GM13976 (cell line): Measurements from ENCODE around the gene MVB12B.

Experiments used
- DNase-seq: peaks from one replicate; pipeline ENCODE4 v3.0.0; 2012; ENCODE audit warnings: low spot score
- in situ Hi-C: fragments of 300-500 bp; cut with MboI; formaldehyde crosslinking; loops from one replicate; pipeline ENCODE4 v1.12.0; 2022; ENCODE audit warnings: low sequenced_read_pairs, mixed read lengths, inconsistent platforms; ENCODE audit not compliant: unreplicated experiment
- TF ChIP-seq, protein P1 (sequence below): IDR thresholded peaks from 2 replicates; pipeline ENCODE4 v1.5.1; 2012; ENCODE audit warnings: borderline replicate concordance, mild to moderate bottlenecking; ENCODE audit not compliant: insufficient read depth; ENCODE audit errors: extremely low read depth, missing control alignments, control extremely low read depth

Gene MVB12B

DNA sequence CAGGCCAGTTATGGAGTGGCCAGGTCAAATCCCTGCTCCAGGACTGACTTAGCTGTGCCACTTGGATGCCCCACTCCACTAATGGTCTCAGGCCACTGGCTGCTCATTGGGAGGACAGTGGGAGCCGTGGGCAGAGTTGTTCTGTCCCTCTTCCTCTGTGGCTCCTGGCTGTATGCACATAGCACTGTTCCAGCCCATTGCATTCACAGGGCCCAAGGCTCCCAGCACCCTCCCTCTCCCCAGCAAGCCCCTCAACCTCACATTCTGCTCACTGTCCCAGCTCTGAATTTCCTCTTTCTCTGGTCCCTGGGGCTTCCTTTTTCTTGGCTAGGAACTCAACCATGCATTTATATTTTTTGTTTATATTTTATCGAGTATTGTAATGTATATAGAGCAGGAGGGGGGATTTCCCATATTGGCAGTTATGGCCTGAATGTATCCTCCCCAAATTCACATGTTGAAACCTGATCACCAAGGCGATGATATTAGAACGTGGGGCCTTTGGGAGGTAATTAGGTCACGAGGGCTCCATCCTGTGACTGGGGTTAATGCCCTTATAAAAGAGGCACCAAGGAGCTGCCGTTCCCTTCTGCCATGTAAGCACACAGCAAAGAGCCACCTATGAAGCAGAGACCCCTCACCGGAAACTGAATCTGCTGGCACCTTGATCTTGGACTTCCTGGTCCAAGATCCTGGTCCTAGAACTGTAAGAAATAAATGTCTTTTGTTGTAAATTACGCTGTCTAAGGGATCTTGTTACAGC is 17.0 kb upstream of the MVB12B start:
- DNase-seq, result no peak
- in situ Hi-C loops, result loop anchor here (25.0 kb wide), 1 partner anchor 178 kb away; no protein-coding TSS in a partner anchor
- TF ChIP-seq, protein P1, sequence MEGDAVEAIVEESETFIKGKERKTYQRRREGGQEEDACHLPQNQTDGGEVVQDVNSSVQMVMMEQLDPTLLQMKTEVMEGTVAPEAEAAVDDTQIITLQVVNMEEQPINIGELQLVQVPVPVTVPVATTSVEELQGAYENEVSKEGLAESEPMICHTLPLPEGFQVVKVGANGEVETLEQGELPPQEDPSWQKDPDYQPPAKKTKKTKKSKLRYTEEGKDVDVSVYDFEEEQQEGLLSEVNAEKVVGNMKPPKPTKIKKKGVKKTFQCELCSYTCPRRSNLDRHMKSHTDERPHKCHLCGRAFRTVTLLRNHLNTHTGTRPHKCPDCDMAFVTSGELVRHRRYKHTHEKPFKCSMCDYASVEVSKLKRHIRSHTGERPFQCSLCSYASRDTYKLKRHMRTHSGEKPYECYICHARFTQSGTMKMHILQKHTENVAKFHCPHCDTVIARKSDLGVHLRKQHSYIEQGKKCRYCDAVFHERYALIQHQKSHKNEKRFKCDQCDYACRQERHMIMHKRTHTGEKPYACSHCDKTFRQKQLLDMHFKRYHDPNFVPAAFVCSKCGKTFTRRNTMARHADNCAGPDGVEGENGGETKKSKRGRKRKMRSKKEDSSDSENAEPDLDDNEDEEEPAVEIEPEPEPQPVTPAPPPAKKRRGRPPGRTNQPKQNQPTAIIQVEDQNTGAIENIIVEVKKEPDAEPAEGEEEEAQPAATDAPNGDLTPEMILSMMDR, result no peak

DNA sequence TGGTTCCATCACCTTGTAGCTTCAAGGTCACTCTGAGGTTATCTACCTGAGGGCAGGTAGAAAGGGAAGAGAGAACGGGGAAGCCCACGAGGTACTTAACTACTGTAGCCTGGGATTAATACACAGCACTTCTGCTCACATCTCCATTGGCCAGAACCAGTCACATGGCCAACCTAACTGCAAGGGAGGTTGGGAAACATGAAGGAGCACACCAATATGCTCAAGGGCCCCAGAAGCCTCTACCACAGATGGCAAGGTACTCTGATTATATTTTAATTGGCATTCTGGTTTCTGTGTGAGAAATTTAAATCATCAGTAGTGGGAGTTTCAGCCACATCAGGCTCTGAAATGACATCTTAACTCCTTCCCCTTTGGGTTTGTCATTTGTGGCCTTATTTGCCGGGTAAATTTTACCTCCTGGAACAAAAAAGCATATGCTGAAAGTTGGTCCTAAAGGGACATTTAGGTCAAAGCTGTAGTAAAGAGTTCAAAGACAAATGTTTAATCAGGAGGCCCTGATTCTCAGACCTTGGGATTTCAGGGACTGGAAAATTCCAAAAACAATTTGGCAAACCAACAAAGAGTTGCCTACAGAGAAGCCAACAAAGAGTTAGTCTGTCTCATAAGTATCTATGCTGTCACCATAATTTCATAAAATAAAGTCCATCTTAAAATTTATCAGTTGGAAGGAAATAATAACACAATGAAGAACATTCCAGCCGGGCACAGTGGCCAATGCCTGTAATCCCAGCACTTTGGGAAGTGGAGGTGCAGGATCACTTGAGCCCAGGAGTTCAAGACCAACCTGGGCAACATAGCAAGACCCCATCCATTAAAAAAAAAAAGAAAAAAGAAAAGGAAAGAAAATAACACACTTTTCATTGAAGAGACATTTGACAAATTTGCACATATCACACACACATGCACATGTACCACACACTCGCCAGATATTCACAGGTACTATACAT is 13.8 kb upstream of the MVB12B start:
- TF ChIP-seq, protein P1, result no peak
- in situ Hi-C loops, result loop anchor here (25.0 kb wide), 1 partner anchor 174 kb away; no protein-coding TSS in a partner anchor
- DNase-seq, result no peak

DNA sequence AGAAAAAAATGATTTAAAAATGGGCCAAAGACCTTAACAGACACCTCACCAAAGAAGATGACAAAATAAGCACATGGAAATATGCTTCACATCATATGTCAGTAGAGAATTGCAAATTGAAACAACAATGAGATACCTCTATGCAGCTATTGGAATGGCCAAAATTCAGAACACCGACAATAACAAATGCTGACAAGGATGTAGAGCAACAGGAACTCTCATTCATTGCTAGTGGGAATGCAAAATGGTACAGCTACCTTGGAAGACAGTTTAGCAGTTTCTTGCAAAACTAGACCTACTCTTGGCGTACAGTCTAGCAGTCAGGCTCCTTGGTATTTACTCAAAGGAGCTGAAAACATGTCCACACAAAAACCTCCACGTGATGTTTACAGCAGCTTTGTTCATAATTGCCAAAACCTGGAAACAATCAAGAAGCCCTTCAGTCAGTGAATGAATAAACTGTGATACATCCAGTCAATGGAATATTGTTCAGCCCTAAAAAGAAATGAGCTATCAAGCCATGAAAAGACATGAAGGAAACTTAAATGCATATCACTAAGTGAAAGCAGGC is 10.5 kb upstream of the MVB12B start:
- TF ChIP-seq, protein P1, result no peak
- in situ Hi-C loops, result loop anchor here (25.0 kb wide), 1 partner anchor 171 kb away; no protein-coding TSS in a partner anchor
- no peak for DNase-seq

DNA sequence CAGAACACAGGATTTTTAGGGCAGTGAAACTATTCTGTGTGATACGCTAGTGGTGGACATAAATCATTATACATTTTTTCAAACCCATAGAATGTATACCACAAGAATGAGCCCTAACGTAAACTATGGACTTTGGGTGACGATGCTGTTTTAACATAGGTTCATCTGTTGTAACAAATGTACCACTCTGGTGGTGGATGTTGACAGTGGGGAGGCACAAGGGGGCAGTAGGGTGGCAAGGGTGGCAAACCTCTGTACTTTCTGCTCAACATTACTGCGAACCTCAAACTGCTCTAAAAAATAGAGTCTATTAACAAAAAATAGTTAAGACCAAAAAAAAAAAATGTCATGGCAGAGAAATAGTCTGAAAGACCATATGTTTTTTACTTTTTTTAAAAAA is 9.1 kb upstream of the MVB12B start:
- DNase-seq, result no peak
- in situ Hi-C loops, result loop anchor here (25.0 kb wide), 1 partner anchor 170 kb away; no protein-coding TSS in a partner anchor
- TF ChIP-seq, protein P1, result no peak

DNA sequence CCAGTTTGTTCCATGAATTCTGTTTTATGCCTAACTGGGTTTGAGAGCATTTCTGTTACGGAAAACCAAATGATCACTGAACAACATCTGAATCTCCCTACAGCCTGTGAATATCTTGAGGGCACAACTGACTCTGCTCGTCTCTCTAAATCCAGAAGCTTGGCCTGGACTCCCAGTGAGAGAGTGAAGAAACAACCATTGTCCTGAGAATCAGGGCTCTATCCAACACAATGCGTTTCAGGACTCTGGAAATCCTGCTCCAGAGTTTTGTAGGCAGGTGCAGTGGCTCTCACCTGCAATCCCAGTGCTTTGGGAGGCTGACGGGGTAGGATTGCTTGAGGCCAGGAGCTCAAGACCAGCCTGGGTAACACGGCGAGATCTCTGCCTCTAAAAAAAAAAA is 7.8 kb upstream of the MVB12B start:
- no peak for DNase-seq
- in situ Hi-C loops, result loop anchor here (25.0 kb wide), 1 partner anchor 168 kb away; no protein-coding TSS in a partner anchor
- TF ChIP-seq, protein P1, result no peak

DNA sequence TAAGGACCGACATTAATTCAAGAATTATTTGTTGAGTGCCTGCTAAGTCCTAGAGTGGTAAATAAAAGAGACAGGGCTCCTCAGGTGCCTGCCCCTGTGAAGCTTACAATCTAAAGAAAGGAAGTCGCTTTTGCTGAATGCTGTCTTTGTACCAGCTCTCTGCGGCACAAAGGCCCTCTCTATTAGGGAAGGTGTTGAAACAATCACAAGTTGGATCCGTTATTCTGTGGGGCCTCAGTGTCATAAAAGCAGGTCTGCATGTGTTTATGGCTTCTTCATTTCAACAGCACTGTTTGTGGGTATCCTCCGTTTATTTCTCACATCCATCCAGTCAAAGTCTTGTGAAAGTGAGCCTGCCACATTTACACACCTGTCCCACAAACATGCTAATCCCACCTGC is 7.0 kb upstream of the MVB12B start:
- in situ Hi-C loops, result loop anchor here (25.0 kb wide), 1 partner anchor 168 kb away; no protein-coding TSS in a partner anchor
- TF ChIP-seq, protein P1, result no peak
- DNase-seq, result no peak
